HG02763 (cell line): ENCODE results near the gene SLC44A1.

Source experiments
- ATAC-seq: cut with Tn5 transposase; IDR thresholded peaks from one replicate; pipeline ENCODE4 v1.9.1; 2021; ENCODE audit warnings: mild to moderate bottlenecking, moderate library complexity; ENCODE audit not compliant: unreplicated experiment

Gene SLC44A1

GRCh38 chr9:105297442-105298075 is 53.1 kb downstream of the SLC44A1 start:
- ATAC-seq = no peak

GRCh38 chr9:105299190-105299854 is 54.9 kb downstream of the SLC44A1 start:
- ATAC-seq = no peak

GRCh38 chr9:105302728-105303127 is 58.3 kb downstream of the SLC44A1 start:
- no peak for ATAC-seq

- ATAC-seq = no peak
Measured at GRCh38 chr9:105305856-105306255, 61.4 kb downstream of the SLC44A1 start.

- no peak for ATAC-seq
Measured at GRCh38 chr9:105306351-105307140, 62.1 kb downstream of the SLC44A1 start.

- ATAC-seq = no peak
Measured at GRCh38 chr9:105307591-105308130, 63.2 kb downstream of the SLC44A1 start.

GRCh38 chr9:105308461-105309341 is 64.2 kb downstream of the SLC44A1 start:
- no peak for ATAC-seq

- ATAC-seq = no peak
Measured at GRCh38 chr9:105309531-105309931, 65.1 kb downstream of the SLC44A1 start.

GRCh38 chr9:105311306-105311705 is 66.9 kb downstream of the SLC44A1 start:
- no peak for ATAC-seq

- no peak for ATAC-seq
Measured at GRCh38 chr9:105313238-105313637, 68.8 kb downstream of the SLC44A1 start.

- ATAC-seq = no peak
Measured at GRCh38 chr9:105316703-105317102, 72.3 kb downstream of the SLC44A1 start.

GRCh38 chr9:105318729-105319191 is 74.3 kb downstream of the SLC44A1 start:
- ATAC-seq = no peak

GRCh38 chr9:105319202-105319813 is 74.9 kb downstream of the SLC44A1 start:
- ATAC-seq = no peak

GRCh38 chr9:105320568-105320967 is 76.1 kb downstream of the SLC44A1 start:
- ATAC-seq = peak; percentile 71

- ATAC-seq = no peak
Measured at GRCh38 chr9:105328296-105328695, 83.8 kb downstream of the SLC44A1 start.

- ATAC-seq = no peak
Measured at GRCh38 chr9:105328872-105329718, 84.6 kb downstream of the SLC44A1 start.

- no peak for ATAC-seq
Measured at GRCh38 chr9:105329719-105330062, 85.2 kb downstream of the SLC44A1 start.

- ATAC-seq = no peak
Measured at GRCh38 chr9:105330201-105330600, 85.8 kb downstream of the SLC44A1 start.

GRCh38 chr9:105330755-105331154 is 86.3 kb downstream of the SLC44A1 start:
- ATAC-seq = peak; percentile 64
